H1 (cell line): ENCODE measurements around the gene YY1AP1. TPM values are rescaled to one million over a fixed set of nuclear protein-coding genes. Genes with fewer than 3 reads are reported as not detected.

Source experiments
- CTCF ChIA-PET: fragments of 300-600 bp; sonication (Branson Sonifier 250); formaldehyde crosslinking; loops from one replicate; lab custom pipeline; 2021; ENCODE audit not compliant: partially characterized antibody; lab: Charles Lee
- POLR2A ChIA-PET: fragments of 300-600 bp; sonication (Branson Sonifier 250); formaldehyde crosslinking; loops from one replicate; lab custom pipeline; 2021; ENCODE audit warnings: inconsistent platforms; ENCODE audit not compliant: partially characterized antibody; lab: Charles Lee
- DNase-seq, 2 experiments: peaks; one replicate each; pipeline versions ENCODE4 v3.0.0 to v3.0.0-alpha.2; 2010 to 2022; ENCODE audit warnings: low spot score in 2 of 2, low read depth in 1 of 2, mixed read lengths in 1 of 2
- FAIRE-seq: peaks from 2 replicates; lab custom pipeline; 2011; peaks lifted over from hg19 to GRCh38; lab: Jason Lieb, UNC
- H2AFZ ChIP-seq: 2 replicates; pipeline ENCODE4 v1.8.1; 2012; ENCODE audit warnings: low read length, inconsistent platforms
- H2AK5ac ChIP-seq: 2 replicates; pipeline ENCODE4 v1.6.1; 2013; ENCODE audit warnings: low read depth, low read length
- H2BK120ac ChIP-seq: replicated peaks from 2 replicates; pipeline ENCODE3; 2013; ENCODE audit warnings: low read depth, low read length, inconsistent platforms
- H2BK12ac ChIP-seq: 2 replicates; pipeline ENCODE4 v1.6.1; 2013; ENCODE audit warnings: low read depth, low read length
- H2BK15ac ChIP-seq: 2 replicates; pipeline ENCODE4 v1.6.1; 2013; ENCODE audit warnings: low read length
- H2BK20ac ChIP-seq: 2 replicates; pipeline ENCODE4 v1.6.1; 2013; ENCODE audit warnings: low read length
- H2BK5ac ChIP-seq: 2 replicates; pipeline ENCODE4 v1.6.1; 2013; ENCODE audit warnings: low read depth, low read length
- H3K14ac ChIP-seq: 2 replicates; pipeline ENCODE4 v1.6.1; 2013; ENCODE audit warnings: inconsistent platforms; ENCODE audit not compliant: insufficient read length
- H3K18ac ChIP-seq: 2 replicates; pipeline ENCODE4 v1.6.1; 2013; ENCODE audit warnings: low read length; ENCODE audit errors: extremely low read depth
- H3K23ac ChIP-seq: 2 replicates; pipeline ENCODE4 v1.6.1; 2013; ENCODE audit warnings: inconsistent platforms; ENCODE audit not compliant: insufficient read length
- H3K23me2 ChIP-seq: 2 replicates; pipeline ENCODE4 v1.6.1; 2013; ENCODE audit warnings: low read depth, low read length
- H3K27ac ChIP-seq: 2 replicates; pipeline ENCODE4 v1.6.1; 2011; ENCODE audit warnings: low read depth, low read length, inconsistent platforms
- H3K27me3 ChIP-seq, 4 experiments: replicated peaks in 1 of 4; 1 replicate in 1 of 4; 2 replicates in 3 of 4; pipeline versions ENCODE4 v1.6.1 to v1.8.1; 2011 to 2013; ENCODE audit warnings: low read length in 3 of 4, mild to moderate bottlenecking in 3 of 4, inconsistent platforms in 2 of 4, mixed read lengths in 2 of 4, moderate library complexity in 1 of 4; ENCODE audit not compliant: control insufficient read depth in 3 of 4, insufficient read depth in 3 of 4; ENCODE audit errors: extremely low read depth in 1 of 4
- H3K36me3 ChIP-seq, 4 experiments: 2 replicates each; pipeline versions ENCODE4 v1.6.1 to v1.8.1; 2011 to 2013; ENCODE audit warnings: mild to moderate bottlenecking in 4 of 4, low read length in 3 of 4, moderate library complexity in 2 of 4, control low read depth in 1 of 4, inconsistent platforms in 1 of 4; ENCODE audit not compliant: insufficient read depth in 4 of 4, control insufficient read depth in 2 of 4
- H3K4ac ChIP-seq: replicated peaks from 2 replicates; pipeline ENCODE3; 2013; ENCODE audit warnings: low read length, low read depth, mixed read lengths, inconsistent platforms; ENCODE audit not compliant: insufficient read length
- H3K4me1 ChIP-seq, 4 experiments: replicated peaks in 1 of 4; 1 replicate in 1 of 4; 2 replicates in 3 of 4; pipeline versions ENCODE4 v1.6.1 to v1.8.1; 2011 to 2013; ENCODE audit warnings: low read length in 3 of 4, inconsistent platforms in 2 of 4, mixed read lengths in 1 of 4; ENCODE audit not compliant: insufficient read depth in 4 of 4, control insufficient read depth in 3 of 4
- H3K4me2 ChIP-seq, 2 experiments: 2 replicates each; pipeline versions ENCODE4 v1.6.1 to v1.8.1; 2011 to 2013; ENCODE audit warnings: low read depth in 2 of 2, low read length in 2 of 2, control low read depth in 1 of 2, inconsistent platforms in 1 of 2, mild to moderate bottlenecking in 1 of 2; ENCODE audit not compliant: insufficient read depth in 1 of 2
- H3K4me3 ChIP-seq, 4 experiments: fragments of 200-600, 300-600 bp in 1 of 4; sonication (generic), shearing (Covaris generic), sonication (Bioruptor Twin) in 1 of 4; 2 replicates each; pipeline versions ENCODE4 v1.5.1 to v1.8.1; 2011 to 2016; ENCODE audit warnings: low read length in 4 of 4, low read depth in 3 of 4, control low read depth in 2 of 4, inconsistent platforms in 2 of 4, mild to moderate bottlenecking in 2 of 4, mixed read lengths in 1 of 4, moderate library complexity in 1 of 4; ENCODE audit not compliant: insufficient read depth in 2 of 4; ENCODE audit errors: extremely low read depth in 1 of 4
- H3K56ac ChIP-seq: replicated peaks from 2 replicates; pipeline ENCODE3; 2013; ENCODE audit warnings: low read depth, mild to moderate bottlenecking, mixed read lengths, low read length, inconsistent platforms; ENCODE audit not compliant: insufficient read length
- H3K79me1 ChIP-seq: 2 replicates; pipeline ENCODE4 v1.6.1; 2013; ENCODE audit warnings: low read depth, low read length, control low read depth
- H3K79me2 ChIP-seq, 2 experiments: 2 replicates each; pipeline versions ENCODE4 v1.6.1 to v1.8.1; 2012 to 2013; ENCODE audit warnings: low read length in 2 of 2, mild to moderate bottlenecking in 2 of 2, inconsistent platforms in 1 of 2; ENCODE audit not compliant: insufficient read depth in 2 of 2, control insufficient read depth in 1 of 2
- H3K9ac ChIP-seq, 4 experiments: replicated peaks in 1 of 4; 1 replicate in 1 of 4; 2 replicates in 3 of 4; pipeline versions ENCODE4 v1.6.1 to v1.8.1; 2011 to 2013; ENCODE audit warnings: low read depth in 3 of 4, low read length in 3 of 4, control low read depth in 2 of 4, mild to moderate bottlenecking in 2 of 4, moderate library complexity in 2 of 4, inconsistent platforms in 1 of 4; ENCODE audit errors: extremely low read depth in 1 of 4
- H3K9me3 ChIP-seq, 2 experiments: 2 replicates each; pipeline versions ENCODE4 v1.6.1 to v1.8.1; 2012 to 2013; ENCODE audit warnings: mild to moderate bottlenecking in 2 of 2, moderate library complexity in 2 of 2, control low read depth in 1 of 2, inconsistent platforms in 1 of 2, low read depth in 1 of 2, low read length in 1 of 2, mixed read lengths in 1 of 2; ENCODE audit not compliant: insufficient read depth in 2 of 2
- H4K20me1 ChIP-seq, 2 experiments: replicated peaks in 1 of 2; 2 replicates each; pipeline versions ENCODE3 to v1.8.1; 2011 to 2013; ENCODE audit warnings: inconsistent platforms in 2 of 2, low read length in 2 of 2, mild to moderate bottlenecking in 1 of 2; ENCODE audit not compliant: insufficient read depth in 2 of 2, control insufficient read depth in 1 of 2
- H4K5ac ChIP-seq: 2 replicates; pipeline ENCODE4 v1.6.1; 2013; ENCODE audit warnings: low read length, low read depth, mixed read lengths, inconsistent platforms; ENCODE audit not compliant: insufficient read length
- H4K8ac ChIP-seq: 2 replicates; pipeline ENCODE4 v1.8.0; 2013; ENCODE audit warnings: mild to moderate bottlenecking, moderate library complexity, low read length, inconsistent platforms; ENCODE audit not compliant: insufficient read depth; ENCODE audit errors: extremely low read depth
- H4K91ac ChIP-seq: replicated peaks from 2 replicates; pipeline ENCODE3; 2013; ENCODE audit warnings: low read length, mixed read lengths, inconsistent platforms; ENCODE audit not compliant: insufficient read length
- ASH2L ChIP-seq: fragments of 200-600, 300-600 bp; sonication (generic); IDR thresholded peaks from one replicate; pipeline ENCODE4 v1.7.1; 2017; ENCODE audit warnings: low read length
- BCL11A ChIP-seq, 2 experiments: IDR thresholded peaks; one replicate each; pipeline ENCODE4 v1.6.1; 2011; ENCODE audit warnings: low read depth in 2 of 2, low read length in 2 of 2, mild to moderate bottlenecking in 2 of 2
- CEBPB ChIP-seq: IDR thresholded peaks from 2 replicates; pipeline ENCODE4 v1.6.1; 2012; ENCODE audit warnings: low read depth, low read length
- CREB1 ChIP-seq: IDR thresholded peaks from 2 replicates; pipeline ENCODE4 v1.6.1; 2012; ENCODE audit warnings: inconsistent platforms
- EP300 ChIP-seq, 2 experiments: IDR thresholded peaks; 1 replicate in 1 of 2; 2 replicates in 1 of 2; pipeline ENCODE4 v1.6.1; 2011 to 2012; ENCODE audit warnings: low read depth in 2 of 2, low read length in 2 of 2, mild to moderate bottlenecking in 2 of 2, borderline replicate concordance in 1 of 2, inconsistent platforms in 1 of 2, moderate library complexity in 1 of 2
- GTF2F1 ChIP-seq: IDR thresholded peaks from 2 replicates; pipeline ENCODE4 v1.6.1; 2012; ENCODE audit warnings: low read depth, low read length, improper control_type of control experiment, borderline replicate concordance
- MAX ChIP-seq: IDR thresholded peaks from 2 replicates; pipeline ENCODE4 v1.6.1; 2012; ENCODE audit warnings: inconsistent platforms
- RNF2 ChIP-seq: fragments of 200-900, 300-1000 bp; sonication (generic); IDR thresholded peaks from 2 replicates; pipeline ENCODE4 v1.7.1; 2016; ENCODE audit warnings: borderline replicate concordance, low read depth, mild to moderate bottlenecking, antibody characterized with exemption, low read length; ENCODE audit not compliant: poor library complexity, severe bottlenecking; ENCODE audit errors: missing control alignments
- WGBS, 2 experiments: shearing (Covaris generic) in 1 of 2; methylation state at CpG; one replicate each; pipeline versions ENCODE4 v1.1.6 to v1.1.7; 2013 to 2015; ENCODE audit warnings: low lambda C conversion rate in 2 of 2, mixed read lengths in 2 of 2, inconsistent platforms in 1 of 2, low coverage in 1 of 2, missing lambda C conversion rate in 1 of 2; ENCODE audit not compliant: insufficient replicate concordance in 2 of 2, insufficient coverage in 1 of 2, insufficient read length in 1 of 2; ENCODE audit errors: extremely low coverage in 1 of 2, missing lambda C conversion rate in 1 of 2; 5-methylcytosine and 5-hydroxymethylcytosine counted together
- polyA plus RNA-seq, 7 experiments: library from polyadenylated mRNA; depleted of rRNA in 3 of 7; stranded (reverse) in 5 of 7; unstranded in 2 of 7; fragments of >200 nt in 5 of 7; fragments of 200-250 nt in 2 of 7; gene quantifications; 1 replicate in 5 of 7; 2 replicates in 1 of 7; 4 replicates in 1 of 7; pipeline versions ENCODE4 v1.2.1 to v1.2.3, GENCODE V29; 2011 to 2013; ENCODE audit warnings: missing spikeins in 2 of 7, mixed read lengths in 2 of 7
- total RNA-seq: library from RNA; stranded (reverse); fragmentation: NEBNext Ultra II Directional; extraction: Animal tissue kit (Norgen Biotek cat#: 25700); gene quantifications from 2 replicates; pipeline ENCODE4 v1.2.1, GENCODE V29; 2021

Gene YY1AP1
- total and polyA plus RNA-seq, 2 of the 8 experiments (the other 6 are each of a cell fraction or from before 2014, with no cell fraction given): 44.2 to 48.6 TPM

- no peaks in the 10 kb centered on the region for H3K79me2 ChIP-seq
- no peaks in the 10 kb centered on the region for H4K20me1 ChIP-seq
- 90% methylated on average over 2 of the region's 2 CpGs; no CpG with 5 or more reads in 1 of the 2 experiments for WGBS, 2 experiments
- H3K23me2 ChIP-seq: no peaks in the 10 kb centered on the region
- no peaks in the 10 kb centered on the region; a peak in 1 of 7 replicates for H3K27me3 ChIP-seq
- no peak overlapping the region for H3K4me2 ChIP-seq
- H3K4ac ChIP-seq: no peak overlapping the region
- no peak overlapping the region for H3K27ac ChIP-seq
- peaks cover 3 to 26% (median 16%) of the 10 kb centered on the region in 4 experiments; a peak in 7 of 8 replicates for H3K36me3 ChIP-seq
- no peak overlapping the region for H3K9ac ChIP-seq
- H3K4me3 ChIP-seq: no peak overlapping the region
- H2BK20ac ChIP-seq: no peak overlapping the region
- no peak overlapping the region for H2BK12ac ChIP-seq
- POLR2A ChIA-PET: no interaction called here
- CTCF ChIA-PET: no interaction called here
- no peak for DNase-seq
- H3K4me1 ChIP-seq: no peaks in the 10 kb centered on the region
- no peak overlapping the region for H2BK15ac ChIP-seq
- no peak overlapping the region for H3K18ac ChIP-seq
- H2BK5ac ChIP-seq: no peak overlapping the region
- TF ChIP-seq ASH2L (no peak), CREB1 (no peak), MAX (no peak), GTF2F1 (no peak), CEBPB (no peak), BCL11A (IDR thresholded peaks at IDR 0.05; ENCODE audit: low read depth in 2 of 2, low read length in 2 of 2) (no peak), RNF2 (no peak), EP300 (IDR thresholded peaks at IDR 0.05; ENCODE audit: borderline replicate concordance in 1 of 2, low read depth in 2 of 2, low read length in 2 of 2) (no peak)
- TF ChIP-seq, all 59 proteins: peak for 0
- no peak overlapping the region for H4K5ac ChIP-seq
- no peak overlapping the region for H3K56ac ChIP-seq
- no peak overlapping the region for H2BK120ac ChIP-seq
- H3K9me3 ChIP-seq: no peaks in the 10 kb centered on the region
- H4K8ac ChIP-seq: no peak overlapping the region
- no peak overlapping the region for H4K91ac ChIP-seq
- H2AK5ac ChIP-seq: no peak overlapping the region
- FAIRE-seq: no peak
- no peaks in the 10 kb centered on the region for H3K79me1 ChIP-seq
- no peak overlapping the region for H3K14ac ChIP-seq
- no peak overlapping the region for H3K23ac ChIP-seq
- H2AFZ ChIP-seq: no peak overlapping the region
Measured at GRCh38 chr1:155657463-155657862, 31.1 kb downstream of the YY1AP1 start.
